Choroid plexus epithelial cell (primary cell): ENCODE data around the gene ASTN1.

Experiments
- DNase-seq: peaks from one replicate; pipeline ENCODE4 v3.0.0-alpha.2; 2010; ENCODE audit warnings: low read depth
- H3K4me3 ChIP-seq: 2 replicates; pipeline ENCODE4 v1.5.1; 2011; ENCODE audit warnings: low read depth, mild to moderate bottlenecking, control low read depth, low read length, moderate library complexity
- CTCF ChIP-seq: conservative IDR thresholded peaks from 2 replicates; pipeline ENCODE4 v1.5.1; 2011; ENCODE audit warnings: low read depth, mild to moderate bottlenecking, control low read depth, inconsistent platforms, low read length, moderate library complexity

Gene ASTN1

GRCh38 chr1:177142010-177142409 lies 22.5 kb downstream of the ASTN1 start:
- DNase-seq = no peak
- no peak overlapping the region for H3K4me3 ChIP-seq
- TF ChIP-seq CTCF = no peak

GRCh38 chr1:177138347-177138746 lies 26.2 kb downstream of the ASTN1 start:
- TF ChIP-seq CTCF = no peak
- H3K4me3 ChIP-seq = no peak overlapping the region
- no peak for DNase-seq

- H3K4me3 ChIP-seq = no peak overlapping the region
- DNase-seq = no peak
- TF ChIP-seq CTCF = no peak
Observed at GRCh38 chr1:177137814-177138213, 26.7 kb downstream of the ASTN1 start.

- no peak for DNase-seq
- no peak for TF ChIP-seq CTCF
Observed at GRCh38 chr1:177135250-177135649, 29.3 kb downstream of the ASTN1 start.

GRCh38 chr1:177133977-177134538 lies 30.5 kb downstream of the ASTN1 start:
- DNase-seq = no peak
- no peak overlapping the region for H3K4me3 ChIP-seq
- TF ChIP-seq CTCF = no peak

More at GRCh38 chr1:177135250-177135649, 29.3 kb downstream of the ASTN1 start:
- no peak overlapping the region for H3K4me3 ChIP-seq

GRCh38 chr1:177132141-177132540 lies 32.4 kb downstream of the ASTN1 start:
- no peak overlapping the region for H3K4me3 ChIP-seq
- DNase-seq = no peak
- TF ChIP-seq CTCF = no peak

GRCh38 chr1:177131723-177132122 lies 32.8 kb downstream of the ASTN1 start:
- DNase-seq = no peak
- no peak overlapping the region for H3K4me3 ChIP-seq
- TF ChIP-seq CTCF = no peak
